ENCODE measurements around the gene KCNN4.
A peak's percentile ranks its signal among the peaks of the same experiment; 100 is the strongest.

The KCNN4 gene

DNA sequence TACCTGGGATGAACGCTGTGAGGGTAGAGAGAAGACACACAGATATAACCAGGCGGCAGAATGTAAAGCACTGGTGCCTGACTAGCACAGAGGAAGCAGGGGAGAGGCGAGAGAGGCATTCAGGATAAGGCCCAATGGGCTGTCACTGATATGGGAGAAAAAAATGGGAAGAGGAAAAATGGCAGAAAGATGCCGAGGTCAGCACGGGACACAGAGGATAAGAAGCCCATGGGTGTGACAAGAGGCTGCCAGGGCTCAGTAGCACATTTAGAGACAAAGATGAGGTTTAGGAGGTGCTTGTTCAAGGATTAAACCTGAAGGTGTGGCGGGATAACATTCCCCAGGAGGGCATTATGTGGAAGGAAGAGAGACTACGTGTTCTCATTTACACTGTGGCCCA is 31.6 kb downstream of the KCNN4 start:
- H3K4me3 ChIP-seq (replicated peaks in 1 of 2; ENCODE audit: low read depth in 2 of 2, low read length in 2 of 2), result no peak overlapping the region
- DNase-seq (ENCODE audit: low read depth in 2 of 2), result no peak
- TF ChIP-seq, protein P1, sequence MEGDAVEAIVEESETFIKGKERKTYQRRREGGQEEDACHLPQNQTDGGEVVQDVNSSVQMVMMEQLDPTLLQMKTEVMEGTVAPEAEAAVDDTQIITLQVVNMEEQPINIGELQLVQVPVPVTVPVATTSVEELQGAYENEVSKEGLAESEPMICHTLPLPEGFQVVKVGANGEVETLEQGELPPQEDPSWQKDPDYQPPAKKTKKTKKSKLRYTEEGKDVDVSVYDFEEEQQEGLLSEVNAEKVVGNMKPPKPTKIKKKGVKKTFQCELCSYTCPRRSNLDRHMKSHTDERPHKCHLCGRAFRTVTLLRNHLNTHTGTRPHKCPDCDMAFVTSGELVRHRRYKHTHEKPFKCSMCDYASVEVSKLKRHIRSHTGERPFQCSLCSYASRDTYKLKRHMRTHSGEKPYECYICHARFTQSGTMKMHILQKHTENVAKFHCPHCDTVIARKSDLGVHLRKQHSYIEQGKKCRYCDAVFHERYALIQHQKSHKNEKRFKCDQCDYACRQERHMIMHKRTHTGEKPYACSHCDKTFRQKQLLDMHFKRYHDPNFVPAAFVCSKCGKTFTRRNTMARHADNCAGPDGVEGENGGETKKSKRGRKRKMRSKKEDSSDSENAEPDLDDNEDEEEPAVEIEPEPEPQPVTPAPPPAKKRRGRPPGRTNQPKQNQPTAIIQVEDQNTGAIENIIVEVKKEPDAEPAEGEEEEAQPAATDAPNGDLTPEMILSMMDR (IDR thresholded peaks at IDR 0.05; ENCODE audit: low read depth, low read length), result no peak

DNA sequence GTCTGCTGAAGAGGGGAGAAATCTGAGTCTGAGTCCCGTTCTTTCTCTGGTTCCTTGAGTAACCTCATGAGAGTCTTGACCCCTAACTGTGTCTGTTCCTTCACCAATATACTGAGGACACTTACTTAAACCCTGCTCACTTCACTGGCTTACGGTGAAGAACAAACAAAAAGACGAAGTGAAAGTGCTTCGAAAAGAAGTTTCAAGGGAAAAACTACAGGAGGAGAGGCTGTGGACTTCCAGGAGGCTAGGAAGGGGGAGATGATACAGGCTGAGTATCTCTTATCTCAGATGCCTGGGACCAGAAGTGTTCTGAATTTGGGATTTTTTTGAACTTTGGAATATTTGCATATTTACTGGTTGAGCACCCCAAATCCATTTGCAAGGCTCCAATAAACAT is 32.1 kb downstream of the KCNN4 start:
- TF ChIP-seq, protein P1 (IDR thresholded peaks at IDR 0.05; ENCODE audit: low read depth, low read length), result no peak
- H3K4me3 ChIP-seq (replicated peaks in 1 of 2; ENCODE audit: low read depth in 2 of 2, low read length in 2 of 2), result no peak overlapping the region
- no peak for DNase-seq (ENCODE audit: low read depth in 2 of 2)

DNA sequence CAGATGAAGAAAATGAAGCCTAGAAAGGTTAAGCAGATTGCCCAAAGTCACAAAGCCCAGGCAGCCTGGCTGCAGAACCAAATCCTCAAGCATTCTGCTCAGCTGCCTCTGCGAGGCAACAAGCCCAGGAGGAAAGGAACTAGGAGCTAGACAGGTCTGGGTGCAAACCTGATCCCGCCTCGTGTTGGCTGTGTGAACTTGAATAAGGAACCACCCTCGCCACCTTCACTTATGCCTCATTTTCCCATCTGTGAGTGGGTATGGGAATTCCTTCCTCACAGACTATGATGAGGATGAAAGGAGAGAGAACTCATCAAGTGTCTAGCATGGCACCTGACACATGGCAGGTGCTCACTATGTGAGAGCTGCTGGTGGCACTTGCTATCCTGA is 32.6 kb downstream of the KCNN4 start:
- H3K4me3 ChIP-seq (replicated peaks in 1 of 2; ENCODE audit: low read depth in 2 of 2, low read length in 2 of 2), result no peak overlapping the region
- DNase-seq (ENCODE audit: low read depth in 2 of 2), result no peak
- TF ChIP-seq, protein P1 (IDR thresholded peaks at IDR 0.05; ENCODE audit: low read depth, low read length), result no peak

DNA sequence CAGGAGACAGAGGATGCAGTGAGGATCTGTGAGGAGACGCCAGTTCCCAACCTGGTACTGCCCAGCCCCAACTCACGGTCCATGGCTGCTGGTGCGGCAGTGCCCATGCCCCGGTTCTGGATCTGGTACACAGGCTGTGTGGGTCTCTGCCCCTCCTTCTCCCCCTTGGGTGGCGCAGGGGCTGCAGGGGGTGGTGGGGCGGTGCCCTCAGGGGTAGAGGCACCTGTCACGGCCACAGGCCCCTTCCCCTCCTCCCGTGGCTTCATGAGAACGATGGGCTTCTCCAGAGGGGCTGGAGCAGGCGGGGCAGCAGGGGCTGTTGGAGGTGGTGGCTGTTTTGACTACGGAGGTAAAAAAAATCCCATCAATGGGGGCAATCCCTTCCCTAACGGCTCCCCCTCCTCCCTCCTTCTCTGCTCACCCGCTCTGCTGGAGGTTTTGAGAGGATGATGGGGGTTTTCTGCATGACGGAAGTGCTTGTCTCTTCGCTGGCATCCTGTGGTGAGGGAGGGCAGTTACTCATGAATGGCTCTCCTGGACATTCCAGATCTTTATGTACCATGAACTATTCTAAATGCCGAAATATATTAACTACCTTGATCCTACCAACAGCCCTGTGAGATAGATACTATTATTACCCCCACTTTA is 33.1 kb downstream of the KCNN4 start:
- TF ChIP-seq, protein P1 (IDR thresholded peaks at IDR 0.05; ENCODE audit: low read depth, low read length), result no peak
- no peak for DNase-seq (ENCODE audit: low read depth in 2 of 2)
- H3K4me3 ChIP-seq (replicated peaks in 1 of 2; ENCODE audit: low read depth in 2 of 2, low read length in 2 of 2), result no peak overlapping the region

DNA sequence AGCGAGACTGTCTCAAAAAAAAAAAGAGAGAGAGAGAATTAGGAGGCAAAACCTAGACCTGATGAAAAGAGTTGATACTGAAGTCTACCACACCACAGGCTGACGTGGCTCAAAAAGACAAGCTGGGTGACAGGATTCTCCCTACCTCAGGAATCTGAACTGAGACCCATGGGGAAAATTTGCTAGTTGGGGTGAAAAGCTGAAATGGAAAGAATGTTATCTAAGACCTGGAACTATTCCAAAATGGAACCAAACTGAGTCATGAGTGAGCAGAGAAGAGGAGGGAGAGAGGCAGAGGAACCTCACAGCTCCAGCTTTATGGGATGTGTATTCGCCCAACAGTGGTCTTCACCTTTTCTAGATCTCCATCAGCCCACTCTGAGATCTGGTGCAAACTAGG is 37.7 kb downstream of the KCNN4 start:
- TF ChIP-seq, protein P1 (IDR thresholded peaks at IDR 0.05; ENCODE audit: low read depth, low read length), result no peak
- DNase-seq (ENCODE audit: low read depth in 2 of 2), result peak; percentile 66 to 67
- H3K4me3 ChIP-seq (replicated peaks in 1 of 2; ENCODE audit: low read depth in 2 of 2, low read length in 2 of 2), result no peak overlapping the region

DNA sequence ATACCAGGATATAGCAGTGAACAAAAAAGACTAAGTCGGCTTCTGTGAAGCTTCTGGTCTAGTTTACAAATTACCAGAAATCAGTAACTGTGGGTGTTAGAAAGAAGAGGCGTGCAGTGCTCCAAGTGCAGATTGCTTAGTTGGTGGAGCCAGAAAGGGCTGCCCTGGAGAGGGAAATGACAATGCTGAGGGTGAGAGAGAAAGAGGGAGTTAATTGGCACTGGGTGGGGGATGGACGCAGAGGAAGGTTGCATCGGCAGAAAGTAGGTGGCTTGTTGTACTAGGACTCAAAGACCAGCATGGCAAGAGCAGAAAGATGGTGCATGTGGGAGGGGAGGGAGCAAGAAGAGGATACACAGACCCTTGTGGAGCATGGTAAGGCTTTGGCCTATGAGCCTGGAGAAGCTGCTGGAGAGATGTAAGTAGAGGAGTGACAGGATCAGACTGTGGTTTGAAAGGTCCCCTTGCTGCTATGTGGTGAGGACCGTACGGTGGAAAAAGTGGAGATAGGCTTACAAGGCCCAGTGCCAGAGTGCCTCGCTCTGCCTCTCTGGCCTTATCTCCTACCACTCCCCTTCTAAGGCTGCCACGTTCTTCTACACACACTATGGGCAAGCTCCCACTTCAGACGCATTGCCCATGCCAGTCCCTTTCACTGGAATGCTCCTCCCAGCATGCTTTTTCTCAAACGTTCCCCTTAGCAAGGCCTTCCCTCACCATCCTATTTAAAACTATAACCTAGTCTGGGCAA is 39.5 kb downstream of the KCNN4 start:
- DNase-seq (ENCODE audit: low read depth in 2 of 2), result no peak
- TF ChIP-seq, protein P1 (IDR thresholded peaks at IDR 0.05; ENCODE audit: low read depth, low read length), result no peak

More for the DNA sequence above, 39.5 kb downstream of the KCNN4 start:
- no peak overlapping the region for H3K4me3 ChIP-seq (replicated peaks in 1 of 2; ENCODE audit: low read depth in 2 of 2, low read length in 2 of 2)

Data from cardiac fibroblast (primary cell).